ENCODE results near the gene BMS1. TPM values are rescaled to one million over a fixed set of nuclear protein-coding genes. Genes with fewer than 3 reads are reported as not detected.
"Not testable (repeated sequence)": the region's sequence is repeated elsewhere in the genome, so short reads cannot be mapped to it uniquely, and the experiment has no call there.

Gene BMS1, protein sequence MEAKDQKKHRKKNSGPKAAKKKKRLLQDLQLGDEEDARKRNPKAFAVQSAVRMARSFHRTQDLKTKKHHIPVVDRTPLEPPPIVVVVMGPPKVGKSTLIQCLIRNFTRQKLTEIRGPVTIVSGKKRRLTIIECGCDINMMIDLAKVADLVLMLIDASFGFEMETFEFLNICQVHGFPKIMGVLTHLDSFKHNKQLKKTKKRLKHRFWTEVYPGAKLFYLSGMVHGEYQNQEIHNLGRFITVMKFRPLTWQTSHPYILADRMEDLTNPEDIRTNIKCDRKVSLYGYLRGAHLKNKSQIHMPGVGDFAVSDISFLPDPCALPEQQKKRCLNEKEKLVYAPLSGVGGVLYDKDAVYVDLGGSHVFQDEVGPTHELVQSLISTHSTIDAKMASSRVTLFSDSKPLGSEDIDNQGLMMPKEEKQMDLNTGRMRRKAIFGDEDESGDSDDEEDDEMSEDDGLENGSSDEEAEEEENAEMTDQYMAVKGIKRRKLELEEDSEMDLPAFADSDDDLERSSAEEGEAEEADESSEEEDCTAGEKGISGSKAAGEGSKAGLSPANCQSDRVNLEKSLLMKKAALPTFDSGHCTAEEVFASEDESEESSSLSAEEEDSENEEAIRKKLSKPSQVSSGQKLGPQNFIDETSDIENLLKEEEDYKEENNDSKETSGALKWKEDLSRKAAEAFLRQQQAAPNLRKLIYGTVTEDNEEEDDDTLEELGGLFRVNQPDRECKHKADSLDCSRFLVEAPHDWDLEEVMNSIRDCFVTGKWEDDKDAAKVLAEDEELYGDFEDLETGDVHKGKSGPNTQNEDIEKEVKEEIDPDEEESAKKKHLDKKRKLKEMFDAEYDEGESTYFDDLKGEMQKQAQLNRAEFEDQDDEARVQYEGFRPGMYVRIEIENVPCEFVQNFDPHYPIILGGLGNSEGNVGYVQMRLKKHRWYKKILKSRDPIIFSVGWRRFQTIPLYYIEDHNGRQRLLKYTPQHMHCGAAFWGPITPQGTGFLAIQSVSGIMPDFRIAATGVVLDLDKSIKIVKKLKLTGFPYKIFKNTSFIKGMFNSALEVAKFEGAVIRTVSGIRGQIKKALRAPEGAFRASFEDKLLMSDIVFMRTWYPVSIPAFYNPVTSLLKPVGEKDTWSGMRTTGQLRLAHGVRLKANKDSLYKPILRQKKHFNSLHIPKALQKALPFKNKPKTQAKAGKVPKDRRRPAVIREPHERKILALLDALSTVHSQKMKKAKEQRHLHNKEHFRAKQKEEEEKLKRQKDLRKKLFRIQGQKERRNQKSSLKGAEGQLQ
- total RNA-seq: 10 to 100 TPM; 24.1 to 34.2 TPM

DNA sequence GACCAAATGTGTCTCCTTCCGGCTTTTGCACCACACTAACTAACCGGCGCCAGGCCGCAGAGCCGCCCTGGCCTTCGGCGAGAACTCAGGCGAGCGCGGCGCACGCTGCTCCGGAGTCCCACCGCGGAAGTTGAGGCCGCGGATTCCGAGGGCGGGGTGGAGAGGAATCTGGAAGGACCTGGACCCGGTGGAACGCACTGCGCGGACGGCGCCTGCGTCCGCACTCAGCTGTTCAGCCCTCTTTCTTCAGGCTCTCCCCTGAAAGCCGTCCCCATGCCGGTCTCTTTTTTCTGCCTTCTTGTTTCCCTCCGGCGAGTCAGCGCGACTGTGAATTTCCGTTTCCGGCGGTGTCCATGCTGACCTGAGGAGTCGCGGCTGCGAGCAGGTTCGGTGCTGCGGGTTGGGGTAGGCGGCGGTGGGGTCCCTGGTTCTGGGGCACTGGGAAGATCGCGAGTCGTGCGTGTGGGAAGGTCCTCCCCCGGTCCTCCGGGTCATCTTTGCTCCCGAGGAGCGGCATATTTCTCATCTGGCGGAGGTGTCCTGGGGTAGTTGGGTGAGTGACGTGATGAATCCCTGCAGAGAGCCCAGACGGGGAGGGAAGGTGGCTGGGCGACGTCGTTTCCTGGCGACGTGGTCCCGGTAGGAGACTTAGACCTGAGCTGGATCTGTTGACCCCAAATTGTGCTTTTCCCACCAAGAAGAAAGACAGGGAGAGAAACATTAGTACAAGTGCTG is at the start of gene BMS1:
Gene BMS1, plus strand, starts transcription at position 350 of the 735 bp plus-strand sequence. CDS start 1,600 bp downstream, outside the sequence.
- peak; percentile 95 to 96 for ATAC-seq
- H3K36me3 Mint-ChIP-seq: peaks cover 26% of the 10 kb centered on the region
- peak; percentile 86 for DNase-seq (ENCODE audit: low spot score)

DNA sequence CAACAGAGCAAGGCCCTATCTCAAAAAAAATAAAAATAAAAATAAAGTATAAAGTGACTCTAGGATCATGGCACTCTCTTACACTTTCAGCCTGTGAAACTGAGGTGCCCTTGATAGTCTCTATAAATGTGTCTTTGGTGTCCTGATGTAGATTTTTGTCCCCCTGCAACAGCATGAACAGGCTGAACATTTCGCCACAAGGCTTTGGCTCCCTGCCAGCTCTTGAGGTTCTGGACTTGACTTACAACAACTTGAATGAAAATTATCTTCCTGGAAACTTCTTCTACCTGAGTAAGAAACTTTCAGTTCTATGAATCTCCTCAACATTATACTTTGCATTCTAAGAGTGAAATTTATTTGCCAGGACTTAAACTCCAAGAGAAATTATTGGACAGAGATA is 48.1 kb upstream of the BMS1 start:
- Mint-ChIP-seq H3K36me3 (no peaks in the 10 kb centered on the region), H3K27me3 (peaks cover 15 to 22% of the 10 kb centered on the region in 2 donors), H3K4me3 (no peak overlapping the region), H3K4me1 (ENCODE audit: low read depth in 2 of 2) (no peaks in the 10 kb centered on the region), H3K9me3 (no peaks in the 10 kb centered on the region), H3K27ac (no peak overlapping the region)
- DNase-seq (ENCODE audit: low spot score): no peak
- ATAC-seq: no peak

More for the DNA sequence above, at the start of gene BMS1:
- H3K27ac Mint-ChIP-seq: peak within 1 kb of the TSS; percentile 90 to 92
- H3K4me1 Mint-ChIP-seq (ENCODE audit: low read depth in 2 of 2): peaks cover 10 to 18% of the 10 kb centered on the region in 2 donors
- H3K4me3 Mint-ChIP-seq: peak within 1 kb of the TSS; percentile 97
- no peaks in the 10 kb centered on the region for H3K9me3 Mint-ChIP-seq
- H3K27me3 Mint-ChIP-seq: peaks cover 5 to 15% of the 10 kb centered on the region in 2 donors

DNA sequence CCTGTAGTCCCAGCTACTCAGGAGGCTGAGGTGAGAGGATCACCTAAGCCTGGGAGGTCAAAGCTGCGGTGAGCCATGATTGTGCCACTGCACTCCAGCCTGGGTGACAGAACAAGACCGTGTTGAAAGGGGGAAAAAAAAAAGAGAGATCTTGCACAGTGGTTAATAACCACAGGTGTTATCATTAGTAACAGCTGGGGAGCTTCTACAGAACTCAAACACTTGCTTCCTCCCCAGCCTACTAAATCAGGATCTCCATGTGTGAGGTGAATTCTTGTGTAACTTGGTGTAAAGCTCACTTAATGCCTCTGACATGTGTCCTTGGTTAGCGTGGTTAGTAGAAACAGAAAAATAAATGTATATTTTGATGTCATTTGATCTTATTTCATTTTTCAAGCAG is 43.9 kb upstream of the BMS1 start:
- DNase-seq (ENCODE audit: low spot score): no peak
- H3K27me3 Mint-ChIP-seq: peaks cover 12 to 22% of the 10 kb centered on the region in 2 donors
- no peak overlapping the region for H3K4me3 Mint-ChIP-seq
- peaks cover 10% of the 10 kb centered on the region for H3K36me3 Mint-ChIP-seq
- H3K9me3 Mint-ChIP-seq: peaks cover 11% of the 10 kb centered on the region
- ATAC-seq: no peak
- H3K27ac Mint-ChIP-seq: no peak overlapping the region
- H3K4me1 Mint-ChIP-seq (ENCODE audit: low read depth in 2 of 2): no peaks in the 10 kb centered on the region

DNA sequence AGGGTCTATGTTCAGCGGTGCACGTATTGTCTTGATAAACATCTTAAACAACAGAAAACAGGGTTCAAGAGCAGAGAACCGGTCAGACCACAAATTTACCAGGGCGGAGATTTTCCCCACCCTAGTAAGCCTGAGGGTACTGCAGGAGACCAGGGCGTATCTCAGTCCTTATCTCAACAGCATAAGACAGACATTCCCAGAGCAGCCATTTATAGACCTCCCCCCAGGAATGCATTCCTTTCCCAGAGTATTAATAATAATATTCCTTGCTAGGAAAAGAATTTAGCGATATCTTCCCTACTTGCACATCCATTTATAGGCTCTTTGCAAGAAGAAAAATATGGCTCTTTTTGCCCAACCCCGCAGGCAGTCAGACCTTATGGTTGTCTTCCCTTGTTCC is 41.1 kb upstream of the BMS1 start:
- ATAC-seq; H3K36me3 Mint-ChIP-seq; DNase-seq (ENCODE audit: low spot score); H3K4me1 Mint-ChIP-seq (ENCODE audit: low read depth in 2 of 2); H3K27ac Mint-ChIP-seq; H3K4me3 Mint-ChIP-seq: not testable (repeated sequence)
- H3K9me3 Mint-ChIP-seq: peaks cover 11% of the 10 kb centered on the region
- peaks cover 18 to 21% of the 10 kb centered on the region in 2 donors for H3K27me3 Mint-ChIP-seq

DNA sequence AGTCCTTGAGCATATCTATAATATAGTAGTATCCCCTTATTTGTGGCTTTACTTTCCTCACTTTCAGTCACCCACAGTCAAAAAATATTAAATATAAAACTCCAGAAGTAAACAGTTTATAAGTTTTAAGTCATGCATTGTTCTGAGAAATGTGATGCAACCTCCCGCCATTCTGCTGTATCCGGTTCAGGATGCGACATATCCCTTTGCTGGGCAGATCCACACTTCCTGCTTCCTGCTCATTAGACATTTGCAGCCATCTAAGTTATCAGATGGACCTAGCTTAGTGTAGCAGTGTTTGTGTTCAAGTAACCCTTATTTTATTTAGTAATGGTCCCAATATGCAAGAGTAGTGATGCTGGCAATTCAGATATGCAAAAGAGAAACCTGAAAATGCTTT is 38.9 kb upstream of the BMS1 start:
- H3K4me1 Mint-ChIP-seq (ENCODE audit: low read depth in 2 of 2): no peaks in the 10 kb centered on the region
- H3K27me3 Mint-ChIP-seq: peaks cover 13% of the 10 kb centered on the region in 2 donors
- H3K36me3 Mint-ChIP-seq: peaks cover 10% of the 10 kb centered on the region
- ATAC-seq: no peak
- no peak overlapping the region for H3K4me3 Mint-ChIP-seq
- H3K9me3 Mint-ChIP-seq: peaks cover 11% of the 10 kb centered on the region
- no peak overlapping the region for H3K27ac Mint-ChIP-seq
- no peak for DNase-seq (ENCODE audit: low spot score)

DNA sequence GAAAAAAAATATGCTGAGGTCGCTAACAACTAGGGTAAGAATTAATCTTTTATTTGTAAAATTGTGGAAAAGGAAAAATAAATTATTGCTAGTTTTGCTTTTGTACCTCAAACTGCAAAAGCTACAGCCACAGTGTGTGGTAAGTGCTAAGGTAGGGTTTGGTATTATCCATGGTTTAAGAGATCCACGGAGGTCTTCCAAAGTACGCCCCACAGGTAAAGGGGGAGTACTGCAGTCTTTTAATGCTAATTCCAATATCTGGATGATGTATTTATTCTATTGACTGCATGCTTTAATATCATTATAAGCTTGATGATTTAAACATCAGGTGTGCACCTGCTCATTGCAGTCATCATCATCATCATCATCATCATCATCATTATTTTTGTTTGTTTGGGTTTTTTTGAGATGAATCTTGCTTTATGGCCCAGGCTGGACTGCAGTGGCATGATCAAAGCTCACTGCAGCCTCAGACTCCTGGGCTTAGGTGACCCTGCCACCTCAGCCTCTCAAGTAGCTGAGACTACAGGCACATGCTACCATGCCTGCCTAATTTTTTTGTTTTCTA is 38.4 kb upstream of the BMS1 start:
- Mint-ChIP-seq H3K4me3 (no peak overlapping the region), H3K4me1 (ENCODE audit: low read depth in 2 of 2) (no peaks in the 10 kb centered on the region), H3K27ac (no peak overlapping the region), H3K27me3 (peaks cover 17 to 18% of the 10 kb centered on the region in 2 donors), H3K9me3 (peaks cover 11% of the 10 kb centered on the region), H3K36me3 (peaks cover 10% of the 10 kb centered on the region)
- no peak for DNase-seq (ENCODE audit: low spot score)
- ATAC-seq: no peak

DNA sequence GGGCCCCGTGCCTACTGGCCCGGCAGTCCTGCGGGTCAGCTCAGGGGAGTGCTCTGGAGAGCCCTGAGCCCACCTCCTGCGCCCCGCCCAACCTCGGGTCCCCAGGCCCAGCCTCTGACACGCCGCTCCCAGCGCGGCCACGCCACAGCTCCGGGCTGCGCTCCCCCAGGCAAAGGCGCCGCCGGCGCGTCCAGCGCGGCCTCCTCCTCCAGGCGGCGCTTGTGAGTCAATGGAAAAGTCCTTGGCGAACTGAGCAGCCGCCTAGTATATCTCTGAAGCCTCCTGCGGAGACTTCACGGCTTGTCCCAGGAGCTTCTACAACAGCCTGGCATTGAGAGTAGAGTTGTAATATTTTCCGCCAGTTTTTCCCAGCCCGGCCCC is 29.5 kb upstream of the BMS1 start:
- H3K4me1 Mint-ChIP-seq (ENCODE audit: low read depth in 2 of 2): peaks cover 3 to 6% of the 10 kb centered on the region in 2 donors
- ATAC-seq: peak; percentile 69 to 75
- H3K4me3 Mint-ChIP-seq: peak overlapping the region; percentile 71
- H3K9me3 Mint-ChIP-seq: no peaks in the 10 kb centered on the region
- H3K27ac Mint-ChIP-seq: no peak overlapping the region
- DNase-seq (ENCODE audit: low spot score): peak; percentile 70
- H3K27me3 Mint-ChIP-seq: peaks cover 31 to 43% of the 10 kb centered on the region in 2 donors
- H3K36me3 Mint-ChIP-seq: no peaks in the 10 kb centered on the region

DNA sequence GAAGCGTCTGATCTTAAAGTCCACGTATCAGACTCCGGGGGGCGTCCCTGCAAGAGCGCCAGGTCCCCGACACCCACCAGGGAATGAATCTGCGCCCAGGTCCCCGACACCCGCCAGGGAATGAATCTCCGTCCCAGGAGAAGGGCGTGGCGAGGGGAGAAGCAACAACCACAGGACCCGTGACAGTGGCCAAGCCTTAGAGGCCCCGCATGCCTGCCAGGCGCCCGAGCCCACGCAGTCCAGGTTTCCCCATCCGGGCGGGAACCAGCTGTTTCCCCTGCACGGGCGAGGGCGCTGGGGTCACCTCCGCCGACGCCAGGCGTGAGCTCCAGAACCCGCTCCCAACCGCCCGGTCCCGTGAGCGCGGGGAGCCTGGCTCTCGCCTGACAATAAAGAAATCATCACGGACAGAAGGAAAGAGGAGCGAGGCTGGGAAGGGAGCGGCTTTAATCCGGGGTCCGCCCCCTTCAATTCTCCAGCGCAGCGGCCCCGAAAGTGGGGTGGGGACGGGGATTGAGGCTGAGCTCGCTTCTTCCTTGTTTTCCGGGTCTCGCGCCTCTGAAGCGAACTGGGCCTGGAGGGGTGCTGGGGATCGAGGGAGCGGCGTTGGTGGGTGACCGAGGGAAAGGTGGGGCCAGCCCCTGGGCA is 29.0 kb upstream of the BMS1 start:
- H3K27ac Mint-ChIP-seq: no peak overlapping the region
- H3K9me3 Mint-ChIP-seq: no peaks in the 10 kb centered on the region
- H3K4me1 Mint-ChIP-seq (ENCODE audit: low read depth in 2 of 2): peaks cover 3 to 6% of the 10 kb centered on the region in 2 donors
- H3K36me3 Mint-ChIP-seq: no peaks in the 10 kb centered on the region
- peaks cover 28 to 38% of the 10 kb centered on the region in 2 donors for H3K27me3 Mint-ChIP-seq
- DNase-seq (ENCODE audit: low spot score) (no peak), ATAC-seq (peak in 1 of 2 donors; percentile 20)
- peak overlapping the region; percentile 71 for H3K4me3 Mint-ChIP-seq

DNA sequence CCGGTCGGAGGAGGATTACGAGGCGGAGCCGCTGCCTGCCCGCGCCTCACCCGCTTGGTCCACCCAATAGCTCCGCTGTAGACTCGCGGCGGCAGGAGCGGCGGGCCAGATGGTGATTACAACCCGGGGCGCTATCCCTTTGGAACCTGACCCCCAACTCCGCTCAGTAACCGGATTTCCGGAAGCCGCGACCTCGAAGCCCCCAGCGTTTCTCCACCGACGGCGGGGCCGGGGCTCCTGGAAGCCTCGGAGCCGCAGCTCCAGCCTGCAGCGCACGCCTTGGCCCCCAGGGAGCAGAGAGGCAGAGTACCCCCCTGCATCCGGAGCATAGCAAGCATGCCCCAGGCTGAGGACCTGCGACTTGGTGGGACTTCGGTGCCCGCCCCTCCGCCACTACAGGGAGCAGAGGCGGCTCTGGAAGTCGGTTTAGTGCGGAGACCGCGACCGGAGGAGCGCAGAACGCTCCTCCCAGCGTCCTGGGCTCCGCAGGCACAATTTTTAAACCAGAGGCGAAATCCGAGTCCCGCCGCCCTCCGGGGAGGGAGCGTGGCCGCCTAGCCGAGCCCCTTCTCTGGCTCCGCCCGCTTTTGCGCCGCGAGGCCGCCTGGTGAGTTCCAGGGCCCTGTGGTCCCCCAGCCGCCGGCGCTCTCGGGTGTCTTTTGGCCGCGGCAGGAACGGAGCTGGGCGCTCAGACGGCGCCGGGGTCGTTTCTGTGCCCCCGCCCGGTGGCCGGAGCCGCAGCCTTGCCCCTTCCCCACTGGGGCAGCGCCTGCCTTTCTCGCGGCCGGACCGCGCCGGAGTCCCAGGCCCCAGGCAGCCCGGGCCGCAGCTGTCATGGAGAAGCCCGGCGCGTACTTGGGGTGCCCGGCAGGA is 28.2 kb upstream of the BMS1 start:
- no peak overlapping the region for H3K27ac Mint-ChIP-seq
- H3K4me1 Mint-ChIP-seq (ENCODE audit: low read depth in 2 of 2): peaks cover 3 to 6% of the 10 kb centered on the region in 2 donors
- DNase-seq (ENCODE audit: low spot score) (no peak), ATAC-seq (peak in 1 of 2 donors; percentile 52)
- no peaks in the 10 kb centered on the region for H3K36me3 Mint-ChIP-seq
- peaks cover 27 to 37% of the 10 kb centered on the region in 2 donors for H3K27me3 Mint-ChIP-seq
- H3K4me3 Mint-ChIP-seq: peak overlapping the region; percentile 71
- no peaks in the 10 kb centered on the region for H3K9me3 Mint-ChIP-seq

DNA sequence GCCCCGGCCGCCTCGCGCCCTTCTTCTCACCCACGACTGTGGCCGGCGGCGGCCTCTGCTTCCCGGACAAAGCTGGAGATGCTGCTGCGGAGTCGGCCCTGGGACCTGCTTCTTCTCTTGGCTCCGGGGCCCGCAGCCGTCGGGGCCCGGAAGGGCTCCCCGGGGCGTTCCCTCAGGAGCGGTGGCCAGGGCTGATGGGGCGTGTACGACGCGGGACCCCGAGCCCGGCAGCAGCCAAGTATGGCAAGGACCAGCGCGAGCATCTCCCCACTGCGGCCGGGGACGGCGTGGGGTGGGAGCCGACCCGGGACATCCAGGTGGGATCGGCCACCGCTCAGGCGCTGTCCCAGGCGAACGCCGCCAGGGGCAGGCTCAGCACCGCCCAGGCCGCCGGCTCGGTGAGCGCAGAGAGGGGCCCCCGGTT is 27.6 kb upstream of the BMS1 start:
- no peaks in the 10 kb centered on the region for H3K9me3 Mint-ChIP-seq
- peak overlapping the region; percentile 47 for H3K4me3 Mint-ChIP-seq
- no peak overlapping the region for H3K27ac Mint-ChIP-seq
- H3K27me3 Mint-ChIP-seq: peaks cover 28 to 42% of the 10 kb centered on the region in 2 donors
- H3K36me3 Mint-ChIP-seq: no peaks in the 10 kb centered on the region
- ATAC-seq (peak in 1 of 2 donors; percentile 7), DNase-seq (ENCODE audit: low spot score) (no peak)
- peaks cover 3 to 6% of the 10 kb centered on the region in 2 donors for H3K4me1 Mint-ChIP-seq (ENCODE audit: low read depth in 2 of 2)

DNA sequence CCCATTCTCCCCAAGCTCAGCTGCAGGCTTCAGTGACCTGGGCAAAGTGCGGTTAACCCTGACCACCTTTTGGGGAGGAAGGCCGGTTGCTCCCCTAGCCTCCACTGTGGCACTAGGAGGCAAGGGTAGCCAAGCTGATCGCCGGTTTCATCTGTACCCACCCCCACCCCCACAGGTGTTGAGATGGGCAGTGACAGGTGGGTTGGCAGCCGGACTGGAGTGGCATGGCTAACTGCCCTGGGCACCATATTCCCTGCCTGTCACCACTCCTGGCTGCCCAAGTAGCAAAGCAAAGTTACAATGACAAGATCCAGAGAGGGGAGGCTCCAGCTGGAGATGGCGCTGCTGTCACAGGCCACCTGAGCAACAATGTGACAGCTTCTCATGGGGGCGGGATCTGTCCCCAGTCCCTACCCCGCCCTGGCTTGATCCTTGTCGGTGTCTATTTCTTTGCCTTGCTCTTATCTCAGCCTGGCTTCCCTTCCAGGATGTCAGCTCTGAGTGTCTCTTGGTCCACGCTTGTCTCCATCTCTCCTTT is 27.0 kb upstream of the BMS1 start:
- ATAC-seq (no peak), DNase-seq (ENCODE audit: low spot score) (no peak)
- H3K4me1 Mint-ChIP-seq (ENCODE audit: low read depth in 2 of 2): peaks cover 3 to 6% of the 10 kb centered on the region in 2 donors
- H3K9me3 Mint-ChIP-seq: no peaks in the 10 kb centered on the region
- H3K27ac Mint-ChIP-seq: no peak overlapping the region
- peaks cover 31 to 43% of the 10 kb centered on the region in 2 donors for H3K27me3 Mint-ChIP-seq
- H3K4me3 Mint-ChIP-seq: peak overlapping the region; percentile 42
- H3K36me3 Mint-ChIP-seq: no peaks in the 10 kb centered on the region
